GM23338 (cell line): ENCODE data around the gene EGR2.

Experiments used
- CTCF ChIP-seq, 2 experiments: fragments of 200-600 bp in 1 of 2; sonication (generic) in 1 of 2; conservative IDR thresholded peaks; 2 replicates each; pipeline versions ENCODE4 v1.5.1 to v1.6.1; 2016 to 2017; ENCODE audit warnings: antibody characterized with exemption in 2 of 2, low read depth in 2 of 2, mild to moderate bottlenecking in 2 of 2, moderate library complexity in 1 of 2
- EZH2 ChIP-seq: fragments of 200-600 bp; sonication (generic); IDR thresholded peaks from one replicate; pipeline ENCODE4 v1.8.0; 2017; ENCODE audit warnings: antibody characterized with exemption, mild to moderate bottlenecking, low read depth; ENCODE audit not compliant: unreplicated experiment
- EZH2phosphoT487 ChIP-seq: fragments of 200-600 bp; sonication (generic); IDR thresholded peaks from one replicate; pipeline ENCODE4 v1.8.1; 2018; ENCODE audit warnings: antibody characterized with exemption; ENCODE audit not compliant: unreplicated experiment
- JUNB ChIP-seq: IDR thresholded peaks from one replicate; pipeline ENCODE4 v1.6.1; 2016; ENCODE audit warnings: antibody characterized with exemption; ENCODE audit not compliant: unreplicated experiment
- POLR2AphosphoS5 ChIP-seq: IDR thresholded peaks from 2 replicates; pipeline ENCODE4 v1.6.1; 2016; ENCODE audit warnings: antibody characterized with exemption, low read depth
- REST ChIP-seq: IDR thresholded peaks from one replicate; pipeline ENCODE4 v1.6.1; 2018; ENCODE audit warnings: antibody characterized with exemption; ENCODE audit not compliant: unreplicated experiment
- STAT1 ChIP-seq: IDR thresholded peaks from one replicate; pipeline ENCODE4 v1.6.1; 2016; ENCODE audit warnings: antibody characterized with exemption; ENCODE audit not compliant: unreplicated experiment
- ZNF114 ChIP-seq: fragments of 250-450 bp; sonication (Bioruptor Pico); IDR thresholded peaks from 2 replicates; pipeline ENCODE4 v1.5.0; 2020; ENCODE audit warnings: mild to moderate bottlenecking, moderate library complexity

GRCh38 chr10:62862447-62862846 lies 46.3 kb upstream of the EGR2 start:
- TF ChIP-seq CTCF (conservative IDR thresholded peaks at IDR 0.05; ENCODE audit: low read depth in 2 of 2) (no peak), EZH2phosphoT487 (no peak), REST (no peak), STAT1 (no peak), ZNF114 (CRISPR knock-in tag) (no peak), POLR2AphosphoS5 (no peak), EZH2 (no peak), JUNB (no peak)
